GM18508 (cell line): Measurements from ENCODE around the gene ISM1.
"Not testable (repeated sequence)": the region's sequence is repeated elsewhere in the genome, so short reads cannot be mapped to it uniquely, and the experiment has no call there.

ENCODE experiments used
- ATAC-seq: cut with Tn5 transposase; IDR thresholded peaks from one replicate; pipeline ENCODE4 v1.9.1; 2021; ENCODE audit warnings: moderate number of reproducible peaks; ENCODE audit not compliant: insufficient read depth, unreplicated experiment

The ISM1 gene

DNA sequence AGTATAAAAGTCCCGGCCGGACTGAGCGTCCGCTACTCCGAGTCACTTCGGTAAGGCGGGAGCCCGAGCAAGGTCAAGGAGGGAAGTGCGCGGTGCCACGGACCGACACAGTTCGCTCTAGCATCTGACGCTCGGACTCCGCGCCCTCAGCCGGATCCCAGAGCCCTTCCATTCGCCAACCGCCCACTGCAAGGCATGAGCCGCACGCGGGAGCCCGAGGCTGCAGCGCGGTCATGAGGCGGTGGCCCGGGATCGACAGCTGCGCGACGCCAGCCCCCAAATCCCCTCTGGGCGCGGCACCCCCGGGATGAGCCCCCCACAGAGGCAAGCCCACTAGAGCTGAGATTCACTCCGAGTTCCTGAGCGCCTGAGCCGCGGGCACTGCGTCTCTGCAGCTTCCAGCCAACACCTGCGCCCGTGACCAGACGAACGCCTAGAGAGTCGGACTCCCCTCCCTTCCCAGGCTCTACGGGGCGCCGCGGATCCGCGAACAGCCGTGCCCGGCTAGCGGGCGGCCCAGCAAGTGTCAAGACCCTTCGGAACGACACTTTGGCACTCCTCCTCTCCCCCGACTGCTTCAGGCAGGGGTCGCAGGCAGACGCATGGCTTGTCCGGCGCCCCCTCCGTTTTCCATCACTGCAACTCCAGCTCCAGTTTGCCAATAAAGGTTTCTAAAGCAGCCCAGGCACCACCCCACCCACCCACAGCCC, 725 bp upstream of the ISM1 start:
- no peak for ATAC-seq

DNA sequence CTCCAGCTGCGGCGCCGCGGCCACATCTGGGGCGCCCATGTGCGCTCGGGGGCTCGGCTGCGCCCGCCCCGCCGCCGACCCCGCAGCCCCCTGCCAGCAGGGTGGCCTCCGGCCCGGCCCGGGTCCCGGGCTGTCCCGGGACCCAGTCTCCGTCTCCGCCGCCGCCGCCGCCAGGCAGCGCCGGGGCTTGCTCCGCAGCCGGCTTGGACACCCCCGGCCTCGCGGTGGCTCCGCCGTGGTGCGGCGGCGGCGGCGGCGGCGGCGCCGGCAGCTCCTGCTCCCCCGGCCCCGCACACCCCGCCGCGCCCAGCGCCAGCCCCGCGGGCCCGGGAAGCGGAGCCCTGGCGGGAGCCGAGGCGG, 219 bp downstream of the ISM1 start:
- no peak for ATAC-seq

DNA sequence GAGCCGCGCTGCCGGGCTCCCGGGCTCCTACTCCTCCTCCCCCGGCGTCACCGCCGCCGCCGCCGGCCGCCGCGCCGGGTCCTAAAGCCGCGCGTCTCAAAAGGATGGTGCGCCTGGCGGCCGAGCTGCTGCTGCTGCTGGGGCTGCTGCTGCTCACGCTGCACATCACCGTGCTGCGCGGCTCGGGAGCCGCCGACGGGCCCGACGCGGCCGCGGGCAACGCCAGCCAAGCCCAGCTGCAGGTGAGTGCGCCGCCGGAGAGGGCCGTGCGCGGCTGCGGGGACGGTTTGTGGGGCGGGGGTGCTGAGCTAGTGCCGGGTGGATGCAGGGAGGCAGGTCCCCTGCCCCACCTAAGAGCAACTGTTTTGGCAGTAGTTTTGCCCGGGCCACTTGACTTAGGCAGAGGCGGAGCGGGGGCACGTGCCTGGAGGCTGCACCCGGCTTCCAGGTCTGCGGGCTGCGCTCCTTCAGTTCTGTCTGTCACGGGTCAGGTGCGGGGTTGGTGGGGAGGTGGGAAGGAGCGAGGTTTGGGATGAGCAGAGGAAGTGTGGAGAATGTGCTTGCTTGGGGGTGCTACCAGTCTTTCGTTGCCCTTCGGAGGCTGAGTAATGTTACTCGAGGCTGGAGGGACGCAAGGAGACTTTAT, 722 bp downstream of the ISM1 start:
- ATAC-seq = no peak

DNA sequence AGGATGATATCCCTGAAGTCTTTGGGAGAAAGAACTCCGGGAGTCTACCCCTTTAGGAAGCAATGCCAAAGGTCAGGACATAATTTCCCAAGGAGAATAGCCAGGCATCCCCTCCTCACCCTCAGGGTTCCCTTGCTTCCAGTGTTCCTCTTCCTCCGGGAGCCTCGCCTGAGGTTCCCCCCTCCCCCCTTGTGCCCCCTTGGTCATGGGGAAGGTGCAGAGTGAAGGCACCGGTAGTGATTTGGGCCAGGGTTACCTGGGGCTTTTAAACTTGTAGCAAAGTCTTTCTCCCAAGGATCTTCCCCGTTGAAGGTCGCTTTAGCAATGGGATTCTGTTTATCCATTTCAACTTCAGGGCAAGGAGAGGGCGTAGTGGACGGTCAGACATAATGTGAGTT, 1.2 kb downstream of the ISM1 start:
- ATAC-seq = no peak

DNA sequence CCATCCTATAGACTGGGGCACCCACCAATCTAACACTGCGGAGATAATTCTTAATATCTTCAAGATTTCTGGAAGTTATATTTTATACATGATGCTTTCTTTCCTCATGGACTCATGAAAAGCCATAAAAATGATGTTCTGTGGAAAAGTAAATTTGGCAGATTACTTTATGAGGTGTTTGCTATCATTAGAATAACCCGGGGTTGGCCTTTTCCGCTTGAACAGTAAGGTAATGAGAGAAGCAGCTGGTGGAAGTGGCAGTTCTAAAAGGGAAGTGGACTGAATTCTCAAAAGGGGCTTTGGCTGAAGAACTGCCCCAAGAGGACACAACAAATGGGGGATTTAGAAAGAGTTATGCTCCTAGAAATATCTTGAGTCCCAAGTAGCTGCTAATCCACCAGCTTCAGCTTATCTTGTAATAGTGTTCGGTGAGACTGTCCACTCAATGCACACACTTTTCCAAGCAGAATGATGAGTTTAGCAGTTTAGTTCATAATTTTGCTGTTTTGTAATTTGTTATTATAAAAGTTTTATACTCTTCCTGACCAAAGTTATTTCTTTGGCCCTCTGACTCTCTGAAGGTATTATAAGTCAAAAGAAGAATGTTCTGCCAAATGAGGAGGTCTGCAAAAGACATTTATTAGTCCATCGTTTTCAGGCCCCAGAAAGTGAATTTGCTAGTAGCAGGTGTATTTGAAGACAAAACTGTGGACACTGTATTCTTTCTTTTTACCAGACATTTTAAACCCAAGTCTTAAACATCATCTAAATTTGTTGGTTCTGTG, 2.9 kb downstream of the ISM1 start:
- ATAC-seq = no peak

DNA sequence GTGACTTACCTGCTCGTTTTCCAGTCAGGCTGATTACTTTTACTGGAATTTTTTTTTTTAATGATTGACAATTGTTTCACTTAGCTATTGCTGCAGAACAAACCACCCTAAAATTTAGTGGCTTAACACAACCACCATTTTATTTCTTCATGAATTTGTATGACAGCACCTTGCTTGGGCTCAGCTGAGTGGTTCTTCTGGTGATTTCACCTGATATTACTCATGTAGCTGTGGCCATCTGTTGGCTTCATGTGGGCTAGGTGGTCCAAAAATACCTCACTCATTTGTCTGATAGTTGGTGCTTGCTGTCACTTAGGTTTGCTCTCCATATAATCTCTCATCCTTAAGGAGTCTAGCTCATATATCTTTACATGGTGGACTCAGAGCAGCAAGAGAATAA, 5.3 kb downstream of the ISM1 start:
- no peak for ATAC-seq

DNA sequence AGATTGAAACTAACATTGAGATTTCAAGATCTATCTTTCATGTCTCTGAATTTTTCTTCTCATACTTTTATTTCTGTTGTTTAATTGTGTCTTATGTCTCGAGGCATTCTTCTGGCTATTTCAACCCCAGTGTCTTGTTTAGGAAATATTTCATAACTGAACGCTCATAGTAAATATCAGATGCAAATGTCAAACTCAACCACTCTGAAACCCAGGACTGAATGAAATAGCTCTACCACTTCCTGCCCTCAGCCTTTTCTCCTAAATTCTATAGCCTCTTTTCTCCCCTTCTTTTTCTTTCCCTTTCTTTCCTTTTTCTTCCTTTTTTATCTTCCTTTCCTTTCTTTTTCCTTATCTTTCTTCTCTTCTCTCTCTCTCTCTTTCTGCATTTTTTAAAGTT, 7.7 kb downstream of the ISM1 start:
- no peak for ATAC-seq

DNA sequence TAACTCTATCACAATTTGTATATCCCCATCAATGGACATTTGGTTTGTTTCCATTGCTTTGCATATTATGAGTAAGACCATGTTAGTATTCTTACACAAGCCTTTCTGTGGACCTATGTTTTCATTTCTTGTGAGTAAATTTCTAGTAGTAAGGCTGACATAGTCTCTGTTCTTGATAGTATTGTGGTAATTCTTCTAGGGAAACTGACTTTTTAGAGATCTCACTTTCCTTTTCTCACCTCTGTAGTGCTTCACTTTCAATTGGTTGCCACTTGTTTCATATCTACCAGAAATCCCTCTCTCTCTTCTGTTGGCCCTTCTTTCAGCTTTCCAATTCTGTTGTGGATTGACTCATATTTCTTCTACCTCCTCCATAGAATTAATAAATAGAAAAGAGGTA, 8.5 kb downstream of the ISM1 start:
- ATAC-seq = peak; percentile 91

DNA sequence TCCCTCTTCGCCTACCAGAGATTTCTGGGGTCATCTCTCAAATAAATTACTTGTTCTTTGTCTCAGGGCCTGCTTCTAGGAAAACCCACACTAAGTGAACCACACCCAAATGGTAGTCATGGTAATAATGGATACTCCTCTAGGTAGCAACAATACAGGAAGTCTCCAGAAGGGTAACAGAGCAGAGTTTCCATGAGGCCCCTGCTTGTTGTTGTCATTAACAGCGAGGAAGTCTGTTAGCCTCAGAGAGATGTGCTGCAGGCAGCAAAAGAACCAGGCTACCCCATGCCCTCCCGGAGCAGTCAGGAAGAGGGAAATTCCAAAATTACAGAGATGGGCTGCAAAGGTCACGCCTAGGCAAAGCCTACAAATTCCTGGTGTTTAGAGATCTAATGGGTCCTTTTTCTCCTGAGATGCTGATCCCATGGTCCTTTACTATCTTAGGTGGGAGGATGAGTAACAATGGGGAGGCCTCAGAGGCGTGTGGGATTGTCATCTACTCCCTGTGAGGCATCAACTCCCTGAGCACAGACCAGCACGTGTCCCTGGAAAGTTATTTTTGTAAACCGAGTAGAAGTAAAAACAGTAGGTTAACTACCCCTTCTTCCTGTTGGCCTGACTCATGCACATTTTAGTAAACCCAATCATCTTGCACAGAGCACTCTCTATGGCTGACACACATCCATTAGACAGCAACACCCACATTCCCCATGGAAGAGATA, 10.1 kb downstream of the ISM1 start:
- ATAC-seq = no peak

DNA sequence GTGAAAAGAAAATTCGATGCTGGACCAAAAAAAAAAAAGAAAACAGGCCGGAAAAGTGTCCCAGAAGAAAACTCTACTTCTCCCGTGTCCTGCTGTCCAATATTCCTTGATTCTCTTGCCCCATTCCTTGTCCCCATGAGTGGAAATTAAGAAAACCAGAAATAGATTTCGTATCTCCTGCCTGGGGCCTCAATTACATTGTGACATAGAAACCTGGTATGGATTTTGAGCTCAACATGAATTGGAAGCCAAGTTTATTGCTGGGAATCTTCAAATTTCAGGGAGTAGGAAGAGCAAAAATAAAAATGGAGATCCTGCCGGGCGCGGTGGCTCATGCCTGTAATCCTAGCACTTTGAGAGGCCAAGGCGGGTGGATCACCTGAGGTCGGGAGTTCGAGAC, 11.9 kb downstream of the ISM1 start:
- no peak for ATAC-seq

DNA sequence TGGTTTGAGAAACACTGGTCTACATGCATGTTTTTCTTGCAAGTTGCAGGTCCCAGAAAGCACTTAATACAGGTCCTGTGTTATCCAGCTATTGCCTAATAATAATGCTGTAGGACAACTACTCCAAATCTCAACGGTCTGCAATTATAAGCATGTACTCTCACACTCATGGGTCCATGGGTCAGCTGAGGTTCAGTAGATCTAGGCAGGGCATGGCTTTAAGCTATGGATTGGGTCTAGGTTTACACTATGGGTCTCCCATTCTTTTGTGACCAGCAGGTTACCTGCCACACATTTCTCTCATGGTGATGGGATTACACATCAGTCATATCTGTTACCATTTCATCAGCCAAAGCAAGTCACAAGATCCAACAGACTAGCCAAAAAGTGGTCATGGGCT, 13.9 kb downstream of the ISM1 start:
- no peak for ATAC-seq

DNA sequence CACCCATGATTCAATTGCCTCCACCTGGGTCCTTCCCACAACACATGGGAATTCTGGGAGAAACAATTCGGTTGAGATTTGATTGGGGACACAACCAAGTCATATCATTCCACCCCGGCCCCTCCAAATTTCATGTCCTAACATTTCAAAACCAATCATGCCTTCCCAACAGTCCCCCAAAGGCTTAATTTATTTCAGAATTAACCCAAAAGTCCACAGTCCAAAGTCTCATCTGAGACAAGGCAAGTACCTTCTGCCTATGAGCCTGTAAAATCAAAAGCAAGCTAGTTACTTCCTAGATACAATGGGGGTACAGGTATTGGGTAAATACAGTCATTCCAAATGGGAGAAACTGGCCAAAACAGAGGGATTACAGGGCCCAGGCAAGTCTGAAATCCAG, 15.3 kb downstream of the ISM1 start:
- ATAC-seq = not testable (repeated sequence)

DNA sequence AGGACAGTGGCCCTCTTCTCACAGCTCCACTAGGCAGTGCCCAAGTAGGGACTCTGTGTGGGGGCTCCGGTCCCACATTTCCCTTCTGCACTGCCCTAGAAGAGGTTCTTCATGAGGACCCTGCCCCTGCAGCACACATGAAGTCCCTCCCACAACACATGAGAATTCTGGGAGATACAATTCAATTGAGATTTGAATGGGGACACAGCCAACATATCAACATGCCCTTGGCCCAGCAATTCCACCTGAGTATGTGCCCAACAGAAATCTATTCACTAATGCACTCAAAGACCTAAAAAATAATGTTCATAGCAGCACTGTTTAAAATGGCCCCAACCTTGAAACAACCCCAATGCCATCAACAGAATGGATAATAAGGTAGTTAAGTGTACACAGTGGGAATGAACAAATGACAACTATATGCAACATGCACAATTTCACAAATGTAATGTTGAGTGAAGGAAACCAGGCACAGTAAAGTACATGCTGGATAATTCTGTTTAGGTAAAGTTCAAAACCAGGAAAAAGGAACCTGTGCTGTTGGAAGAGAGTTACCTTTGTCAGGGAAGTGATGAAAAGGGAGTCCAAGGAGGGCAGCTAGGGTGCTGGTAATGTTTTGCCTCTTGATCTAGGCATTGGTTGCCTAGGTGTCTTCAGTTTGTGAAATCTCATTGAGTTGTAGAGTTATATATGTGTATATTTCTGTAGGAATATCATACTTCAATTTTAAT, 16.1 kb downstream of the ISM1 start:
- ATAC-seq = no peak

DNA sequence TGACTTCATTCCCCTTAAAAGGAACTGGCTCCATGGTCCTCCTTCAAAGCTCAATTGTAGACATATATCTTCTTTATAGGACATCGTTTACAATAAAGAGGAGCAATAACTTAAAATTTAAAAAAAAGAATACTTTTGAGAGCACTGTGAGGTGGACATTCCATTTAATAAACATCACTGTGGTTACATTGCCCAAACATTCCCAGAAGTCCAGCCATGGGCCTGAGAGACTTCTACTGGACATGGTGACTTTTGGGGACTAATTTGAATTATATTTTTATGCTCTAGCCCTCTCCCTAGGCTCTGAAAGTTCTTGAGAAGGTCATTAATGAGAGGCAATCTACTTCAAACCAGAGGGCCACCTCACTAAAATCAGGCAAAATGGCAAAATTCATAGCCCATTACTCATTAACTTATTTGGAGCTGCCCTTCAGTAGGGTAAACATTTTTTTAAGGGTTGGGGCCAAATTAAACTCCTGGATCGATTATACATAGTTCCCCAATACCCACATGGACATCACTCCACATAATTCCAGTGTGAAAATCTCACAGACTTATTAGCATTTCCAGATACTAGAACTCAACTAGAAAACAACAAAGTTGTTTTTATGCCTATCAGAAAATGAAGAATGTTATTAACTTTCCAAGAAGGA, 17.1 kb downstream of the ISM1 start:
- ATAC-seq = no peak

DNA sequence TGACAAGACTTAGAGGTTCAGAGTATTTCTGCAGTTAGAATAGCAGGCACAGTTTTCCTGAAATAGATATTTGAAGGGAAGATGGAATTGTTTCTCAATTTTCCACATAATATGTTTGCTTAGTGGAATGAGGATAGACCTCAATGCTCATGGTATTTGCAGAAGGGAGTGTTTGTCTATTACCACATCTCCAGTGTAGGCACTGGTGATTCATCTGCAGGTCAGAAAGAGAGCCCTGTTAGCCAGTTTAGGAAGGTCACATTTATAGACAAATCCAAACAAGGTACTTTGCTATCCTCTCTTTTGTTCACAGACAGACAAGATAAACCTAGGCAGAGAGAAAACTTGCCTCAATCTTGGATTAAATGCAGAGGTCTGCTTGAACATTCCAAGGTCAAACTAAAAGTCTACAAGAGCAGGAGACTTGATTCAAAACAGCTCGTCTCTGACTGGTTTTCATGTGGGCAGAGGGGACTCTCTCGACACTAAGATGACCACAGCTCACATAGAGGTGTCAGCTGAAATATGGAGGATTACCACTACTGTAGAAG, 22.8 kb downstream of the ISM1 start:
- no peak for ATAC-seq

DNA sequence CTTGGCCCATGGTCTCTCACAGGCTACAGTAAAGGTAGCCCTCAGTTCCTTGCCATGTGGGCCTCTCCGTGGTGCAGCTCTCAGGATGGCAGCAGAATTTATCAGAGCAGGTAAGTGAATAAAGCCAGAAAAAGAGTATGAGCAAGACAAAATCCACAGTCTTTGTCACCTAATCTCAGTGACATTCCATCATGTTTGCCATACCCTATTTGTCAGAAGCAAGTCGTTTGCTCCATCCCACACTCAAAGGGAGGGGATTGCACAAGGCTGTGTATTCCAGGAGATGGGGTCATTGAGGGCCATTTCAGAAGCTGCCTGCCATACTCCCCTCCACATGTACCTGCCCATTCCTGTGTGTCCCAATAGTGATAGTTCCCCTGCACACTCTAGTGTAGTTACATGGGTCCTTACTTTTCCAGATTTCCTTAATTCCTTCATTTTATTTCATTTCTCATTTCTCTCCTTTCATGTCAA, 24.2 kb downstream of the ISM1 start:
- ATAC-seq = no peak

DNA sequence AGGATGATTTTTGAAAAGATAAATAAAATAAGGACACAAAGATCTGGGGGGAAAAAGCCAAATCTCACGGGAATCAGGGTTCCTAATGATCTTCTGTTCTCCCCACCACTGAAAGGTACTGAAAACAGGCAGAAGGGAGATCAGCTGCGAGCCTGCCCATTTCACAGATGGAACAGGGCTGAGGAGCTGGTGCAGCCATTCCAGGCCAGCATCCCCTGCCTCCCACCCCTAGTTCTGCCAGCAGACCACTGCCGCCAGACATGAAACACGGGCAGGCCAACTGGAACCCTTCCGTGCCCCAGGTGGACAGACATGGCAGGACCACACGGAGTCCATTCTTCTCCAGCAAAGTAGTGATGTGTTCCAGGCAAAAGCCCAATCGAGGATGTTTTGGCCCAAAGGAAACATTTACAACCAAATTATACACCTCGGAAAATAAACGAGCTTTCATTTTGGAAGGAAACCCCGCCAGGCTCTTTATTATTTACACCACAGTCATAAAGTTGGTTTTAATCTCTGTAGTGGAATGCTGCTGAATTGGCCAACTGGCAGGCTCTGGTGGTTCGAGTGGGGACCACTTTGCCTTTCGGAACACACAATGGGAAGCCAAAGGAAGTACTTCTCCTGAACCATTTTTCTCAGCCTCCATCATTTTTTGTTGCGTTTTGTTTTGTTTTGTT, 28.2 kb downstream of the ISM1 start:
- ATAC-seq = no peak

DNA sequence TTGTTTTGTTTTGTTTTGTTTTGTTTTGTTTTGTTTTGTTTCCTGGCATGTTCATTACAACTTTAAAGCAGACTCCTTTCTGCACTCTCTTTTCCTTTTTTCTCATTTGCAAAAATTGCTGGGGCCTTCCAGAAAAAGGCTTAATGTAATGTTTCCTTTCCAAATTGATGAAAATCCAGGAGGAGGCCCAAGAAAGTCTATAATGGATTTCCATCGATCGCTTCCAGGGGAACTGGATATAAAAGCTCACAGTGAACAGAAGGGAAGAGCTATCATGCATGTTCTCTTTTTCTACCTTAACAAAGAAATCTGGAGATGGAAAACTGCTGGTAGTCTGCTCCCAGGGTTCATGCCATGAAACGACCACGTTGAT, 28.7 kb downstream of the ISM1 start:
- ATAC-seq = no peak

DNA sequence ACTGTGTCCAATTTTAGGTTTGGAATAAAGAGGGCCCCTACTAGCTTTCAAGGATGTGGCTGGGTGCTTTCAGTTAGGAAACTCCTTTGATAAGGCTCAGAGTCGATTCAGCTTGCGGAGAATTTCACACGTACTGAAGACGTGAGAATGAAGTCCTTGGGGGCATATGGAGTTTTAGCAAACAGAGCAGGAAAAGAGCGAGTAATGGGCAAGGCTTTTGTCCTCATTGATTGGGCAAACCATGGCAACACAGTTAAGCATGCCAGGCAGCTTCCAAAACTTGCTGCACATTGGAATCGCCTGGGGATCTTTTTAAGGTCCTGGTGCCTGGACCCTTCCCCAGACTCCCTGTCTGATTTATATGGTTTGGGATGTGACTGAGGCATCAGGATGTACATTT, 29.2 kb downstream of the ISM1 start:
- no peak for ATAC-seq
